CD4-positive, alpha-beta T cell (primary cell): Measurements from ENCODE around the gene DDI2. TPM values are rescaled to one million over a fixed set of nuclear protein-coding genes. Genes with fewer than 3 reads are reported as not detected.

Experiments
- ATAC-seq: fragments of 200-7000 bp; cut with Tn5 transposase; one replicate; pipeline ENCODE4 v1.10.0; 2022; ENCODE audit warnings: mild to moderate bottlenecking; ENCODE audit not compliant: poor library complexity
- CTCF ChIA-PET: fragments of 350-600 bp; sonication (Branson Sonifier 250); formaldehyde crosslinking; loops from one replicate; lab custom pipeline; 2021; ENCODE audit warnings: antibody characterized with exemption, inconsistent platforms; lab: Charles Lee
- POLR2A ChIA-PET: fragments of 350-600 bp; sonication (Branson Sonifier 250); formaldehyde crosslinking; loops from one replicate; lab custom pipeline; 2021; ENCODE audit warnings: antibody characterized with exemption, inconsistent platforms; lab: Charles Lee
- DNase-seq, 14 experiments: peaks; one replicate each; pipeline ENCODE4 v3.0.0-alpha.2; 2013 to 2020; ENCODE audit warnings: mixed read lengths in 2 of 14
- H3K27ac ChIP-seq, 2 donors: one replicate each; pipeline versions ENCODE4 v1.5.1 to v1.7.0; 2013; ENCODE audit warnings: low read length in 2 of 2, low read depth in 1 of 2, mild to moderate bottlenecking in 1 of 2
- H3K27me3 ChIP-seq, 2 experiments: 1 replicate in 1 of 2; 2 replicates in 1 of 2; pipeline versions ENCODE4 v1.6.1 to v1.7.0; 2013; ENCODE audit warnings: low read length in 2 of 2, control low read depth in 1 of 2, mild to moderate bottlenecking in 1 of 2, moderate library complexity in 1 of 2; ENCODE audit not compliant: insufficient read depth in 2 of 2, control insufficient read depth in 1 of 2
- H3K36me3 ChIP-seq: one replicate; pipeline ENCODE4 v1.6.1; 2013; ENCODE audit warnings: low read length, control low read depth; ENCODE audit not compliant: insufficient read depth
- H3K4me1 ChIP-seq: one replicate; pipeline ENCODE4 v1.6.1; 2013; ENCODE audit warnings: low read length, control low read depth; ENCODE audit not compliant: insufficient read depth
- H3K4me3 ChIP-seq: one replicate; pipeline ENCODE4 v1.5.1; 2013; ENCODE audit warnings: mild to moderate bottlenecking, low read length, moderate library complexity
- H3K9me3 ChIP-seq, 2 experiments: 1 replicate in 1 of 2; 2 replicates in 1 of 2; pipeline versions ENCODE4 v1.6.1 to v1.7.0; 2013; ENCODE audit warnings: low read length in 2 of 2, mild to moderate bottlenecking in 2 of 2, control low read depth in 1 of 2, moderate library complexity in 1 of 2; ENCODE audit not compliant: control insufficient read depth in 1 of 2, insufficient read depth in 1 of 2
- H3K27ac Mint-ChIP-seq: one replicate; pipeline ENCODE4 v1.8.0; 2020; ENCODE audit warnings: mixed read lengths
- H3K27me3 Mint-ChIP-seq: one replicate; pipeline ENCODE4 v1.8.0; 2021; ENCODE audit warnings: mixed read lengths
- H3K36me3 Mint-ChIP-seq: one replicate; pipeline ENCODE4 v1.8.0; 2021; ENCODE audit warnings: low read depth, mixed read lengths
- H3K4me1 Mint-ChIP-seq: one replicate; pipeline ENCODE4 v1.8.0; 2021; ENCODE audit warnings: low read depth, mixed read lengths
- H3K4me3 Mint-ChIP-seq: one replicate; pipeline ENCODE4 v1.8.0; 2020; ENCODE audit warnings: mild to moderate bottlenecking, mixed read lengths
- H3K9me3 Mint-ChIP-seq: one replicate; pipeline ENCODE4 v1.8.0; 2020; ENCODE audit warnings: mixed read lengths
- intact Hi-C, 2 experiments: fragments of 100-400 bp; cut with DNase I in 1 of 2; cut with micrococcal nuclease in 1 of 2; formaldehyde crosslinking; loops; one replicate each; pipeline versions ENCODE4 v1.15.1 to v1.9.0; 2023 to 2025; cut with DNase I, micrococcal nuclease
- total RNA-seq, 174 experiments: library from RNA in 2 of 174; stranded (reverse) in 2 of 174; gene quantifications; one replicate each; pipeline ENCODE4 v1.2.3 and lab custom pipeline; 2021 to 2026
- TF ChIP-seq, protein P1 (sequence below): fragments of 200-600 bp; IDR thresholded peaks from one replicate; pipeline ENCODE4 v1.8.0; 2022; ENCODE audit warnings: antibody characterized with exemption, mild to moderate bottlenecking

The DDI2 gene
- total RNA-seq, 2 experiments from 2014 or later = 24.2 to 29.9 TPM

DNA sequence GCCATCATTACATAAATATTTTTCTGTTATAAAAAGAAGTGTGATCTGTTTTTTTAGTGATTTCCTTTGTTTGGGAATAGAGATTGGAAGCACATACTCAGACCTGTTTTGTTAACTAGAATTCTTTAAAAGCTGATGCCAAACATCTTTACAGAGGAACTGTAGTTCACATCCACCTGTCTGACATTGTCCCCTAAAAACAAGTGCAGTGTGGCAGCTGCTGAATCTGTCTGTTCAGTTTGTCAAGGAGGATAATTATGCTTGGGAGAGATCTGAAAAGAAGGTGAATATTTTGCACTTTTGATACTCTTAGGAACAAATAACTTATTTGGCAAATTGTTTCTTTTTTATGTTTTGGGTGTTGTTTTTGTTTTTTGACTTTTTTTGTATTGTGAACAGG, 46.0 kb upstream of the DDI2 start:
- Mint-ChIP-seq H3K27ac (peak overlapping the region; percentile 35), H3K36me3 (peaks cover 73% of the 10 kb centered on the region), H3K27me3 (no peaks in the 10 kb centered on the region), H3K4me1 (peaks cover 11% of the 10 kb centered on the region), H3K4me3 (no peak overlapping the region), H3K9me3 (no peaks in the 10 kb centered on the region)
- intact Hi-C loops = no loop called here
- POLR2A ChIA-PET = interaction anchor here (0.6 to 2.9 kb wide), 3 partner anchors 8 to 87 kb away, joined by 3 to 10 read pairs (median 4); partner anchors contain the start of gene AGMAT
- H3K27ac ChIP-seq = no peak overlapping the region
- H3K4me1 ChIP-seq = no peaks in the 10 kb centered on the region
- DNase-seq (no peak), ATAC-seq (no peak)
- no peak overlapping the region for H3K4me3 ChIP-seq
- CTCF ChIA-PET = interaction anchor here (0.6 kb wide), 1 partner anchor 16 kb away, joined by 3 read pairs; no protein-coding TSS in a partner anchor
- H3K9me3 ChIP-seq = no peaks in the 10 kb centered on the region
- no peaks in the 10 kb centered on the region for H3K27me3 ChIP-seq
- H3K36me3 ChIP-seq = peaks cover 63% of the 10 kb centered on the region
- TF ChIP-seq, protein P1, sequence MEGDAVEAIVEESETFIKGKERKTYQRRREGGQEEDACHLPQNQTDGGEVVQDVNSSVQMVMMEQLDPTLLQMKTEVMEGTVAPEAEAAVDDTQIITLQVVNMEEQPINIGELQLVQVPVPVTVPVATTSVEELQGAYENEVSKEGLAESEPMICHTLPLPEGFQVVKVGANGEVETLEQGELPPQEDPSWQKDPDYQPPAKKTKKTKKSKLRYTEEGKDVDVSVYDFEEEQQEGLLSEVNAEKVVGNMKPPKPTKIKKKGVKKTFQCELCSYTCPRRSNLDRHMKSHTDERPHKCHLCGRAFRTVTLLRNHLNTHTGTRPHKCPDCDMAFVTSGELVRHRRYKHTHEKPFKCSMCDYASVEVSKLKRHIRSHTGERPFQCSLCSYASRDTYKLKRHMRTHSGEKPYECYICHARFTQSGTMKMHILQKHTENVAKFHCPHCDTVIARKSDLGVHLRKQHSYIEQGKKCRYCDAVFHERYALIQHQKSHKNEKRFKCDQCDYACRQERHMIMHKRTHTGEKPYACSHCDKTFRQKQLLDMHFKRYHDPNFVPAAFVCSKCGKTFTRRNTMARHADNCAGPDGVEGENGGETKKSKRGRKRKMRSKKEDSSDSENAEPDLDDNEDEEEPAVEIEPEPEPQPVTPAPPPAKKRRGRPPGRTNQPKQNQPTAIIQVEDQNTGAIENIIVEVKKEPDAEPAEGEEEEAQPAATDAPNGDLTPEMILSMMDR = no peak

DNA sequence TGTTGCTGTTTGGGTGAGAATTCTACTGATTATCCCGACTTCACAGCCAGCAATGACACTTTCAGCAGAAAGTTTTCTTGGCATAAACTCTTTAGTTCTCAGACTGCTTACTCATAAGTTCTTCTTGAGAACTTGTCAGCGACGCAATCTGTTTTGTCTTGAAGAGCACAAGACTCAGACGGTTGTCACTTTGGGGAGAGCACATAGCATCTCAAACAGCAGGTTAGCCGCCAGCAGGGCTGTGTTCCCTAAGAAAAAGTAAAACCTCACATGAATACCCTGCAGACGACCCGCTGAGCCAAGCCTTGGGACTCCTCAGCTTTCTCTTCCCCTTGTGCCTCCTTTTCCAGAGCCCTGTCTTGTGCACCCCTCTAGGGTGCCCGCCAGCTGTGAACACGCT, 43.8 kb upstream of the DDI2 start:
- H3K27ac Mint-ChIP-seq = peak overlapping the region; percentile 27
- ChIA-PET CTCF (interaction anchor here (1.0 kb wide), 1 partner anchor 142 kb away, joined by 3 read pairs; no protein-coding TSS in a partner anchor), POLR2A (no interaction called here)
- Histone ChIP-seq H3K4me3 (no peak overlapping the region), H3K36me3 (peaks cover 42% of the 10 kb centered on the region), H3K27ac (no peak overlapping the region), H3K27me3 (no peaks in the 10 kb centered on the region), H3K9me3 (no peaks in the 10 kb centered on the region), H3K4me1 (peaks cover 16% of the 10 kb centered on the region)
- H3K4me3 Mint-ChIP-seq = no peak overlapping the region
- peaks cover 52% of the 10 kb centered on the region for H3K36me3 Mint-ChIP-seq
- ATAC-seq (no peak), DNase-seq (no peak)
- intact Hi-C loops = no loop called here
- peaks cover 27% of the 10 kb centered on the region for H3K4me1 Mint-ChIP-seq
- no peaks in the 10 kb centered on the region for H3K9me3 Mint-ChIP-seq
- no peaks in the 10 kb centered on the region for H3K27me3 Mint-ChIP-seq
- TF ChIP-seq, protein P1 = no peak

DNA sequence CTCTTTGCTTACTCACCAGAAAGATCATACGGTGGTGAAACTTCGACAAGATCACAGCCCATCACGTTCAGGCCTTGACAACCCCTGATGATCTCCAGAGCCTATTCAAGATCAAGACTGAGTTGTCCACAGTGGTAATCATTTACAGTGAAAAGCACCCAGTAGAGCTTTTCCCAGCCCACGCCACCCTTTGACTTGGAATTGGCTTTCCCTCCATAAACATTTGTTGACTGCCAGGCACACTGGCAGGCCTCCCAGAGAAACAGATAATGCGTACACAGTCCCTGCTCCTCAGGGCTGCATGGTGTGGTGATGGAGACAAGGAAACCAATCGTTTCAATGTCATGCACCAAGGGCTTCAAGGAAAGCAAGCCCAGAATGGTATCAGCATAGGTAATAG, 42.5 kb upstream of the DDI2 start:
- Mint-ChIP-seq H3K27ac (peak overlapping the region; percentile 38), H3K4me3 (no peak overlapping the region), H3K9me3 (no peaks in the 10 kb centered on the region), H3K27me3 (no peaks in the 10 kb centered on the region), H3K4me1 (peaks cover 40% of the 10 kb centered on the region), H3K36me3 (peaks cover 51% of the 10 kb centered on the region)
- TF ChIP-seq, protein P1 = no peak
- Histone ChIP-seq H3K4me1 (peaks cover 28% of the 10 kb centered on the region), H3K36me3 (peaks cover 32% of the 10 kb centered on the region), H3K27me3 (no peaks in the 10 kb centered on the region), H3K9me3 (no peaks in the 10 kb centered on the region), H3K4me3 (no peak overlapping the region), H3K27ac (no peak overlapping the region)
- intact Hi-C loops = loop anchor here in 1 of 2 experiments (5.0 kb wide), 1 partner anchor 47 kb away; the partner anchor contains the start of gene DNAJC16
- ATAC-seq (no peak), DNase-seq (no peak)
- ChIA-PET CTCF (no interaction called here), POLR2A (no interaction called here)
